GM19023 (cell line): Measurements from ENCODE around the gene SYCE1.
"Not testable (repeated sequence)": the region's sequence is repeated elsewhere in the genome, so short reads cannot be mapped to it uniquely, and the experiment has no call there.

ENCODE experiments used
- ATAC-seq: cut with Tn5 transposase; IDR thresholded peaks from one replicate; pipeline ENCODE4 v1.9.1; 2021; ENCODE audit warnings: mild to moderate bottlenecking, moderate library complexity; ENCODE audit not compliant: unreplicated experiment

The SYCE1 gene

GRCh38 chr10:133565441-133566294, at the start of gene SYCE1:
Gene SYCE1 (minus strand): TSS chr10:133565583. CDS start chr10:133565529, 54 bp downstream.
- no peak for ATAC-seq

- ATAC-seq: no peak
These were observed 49.6 kb upstream of the SYCE1 start for GRCh38 chr10:133614830-133615580.

GRCh38 chr10:133613699-133614098, 48.3 kb upstream of the SYCE1 start:
- ATAC-seq: no peak

GRCh38 chr10:133611079-133611478, 45.7 kb upstream of the SYCE1 start:
- ATAC-seq: no peak

- ATAC-seq: no peak
These were observed 43.5 kb upstream of the SYCE1 start for GRCh38 chr10:133608855-133609254.

- ATAC-seq: not testable (repeated sequence)
These were observed 38.1 kb upstream of the SYCE1 start for GRCh38 chr10:133603434-133603833.

GRCh38 chr10:133600657-133601056, 35.3 kb upstream of the SYCE1 start:
- ATAC-seq: no peak

- not testable (repeated sequence) for ATAC-seq
These were observed 34.5 kb upstream of the SYCE1 start for GRCh38 chr10:133599869-133600268.

GRCh38 chr10:133592716-133593115, 27.3 kb upstream of the SYCE1 start:
- ATAC-seq: no peak

- ATAC-seq: no peak
These were observed 25.6 kb upstream of the SYCE1 start for GRCh38 chr10:133590970-133591359.

- ATAC-seq: no peak
These were observed 25.0 kb upstream of the SYCE1 start for GRCh38 chr10:133590226-133590969.

GRCh38 chr10:133577037-133577436, 11.7 kb upstream of the SYCE1 start:
- not testable (repeated sequence) for ATAC-seq

- not testable (repeated sequence) for ATAC-seq
These were observed 8.1 kb upstream of the SYCE1 start for GRCh38 chr10:133573460-133573859.

- ATAC-seq: not testable (repeated sequence)
These were observed 6.7 kb upstream of the SYCE1 start for GRCh38 chr10:133572055-133572454.

GRCh38 chr10:133569801-133570200, 4.4 kb upstream of the SYCE1 start:
- ATAC-seq: not testable (repeated sequence)

- ATAC-seq: not testable (repeated sequence)
These were observed 3.6 kb upstream of the SYCE1 start for GRCh38 chr10:133568831-133569527.

- ATAC-seq: no peak
These were observed 2.9 kb upstream of the SYCE1 start for GRCh38 chr10:133568287-133568614.

GRCh38 chr10:133567609-133568286, 2.4 kb upstream of the SYCE1 start:
- no peak for ATAC-seq

GRCh38 chr10:133567119-133567518, 1.7 kb upstream of the SYCE1 start:
- no peak for ATAC-seq

GRCh38 chr10:133564816-133565215, 567 bp downstream of the SYCE1 start:
- ATAC-seq: no peak
